HepG2 (cell line): ENCODE data around the gene TRDMT1. TPM values are rescaled to one million over a fixed set of nuclear protein-coding genes. Genes with fewer than 3 reads are reported as not detected.

Experiments
- ATAC-seq: fragments of 200-7000 bp; cut with Tn5 transposase; 3 replicates; pipeline ENCODE4 v1.9.1; 2020; ENCODE audit warnings: mild to moderate bottlenecking, moderate library complexity
- BruUV-seq: library from RNA; stranded (reverse); fragments of 400-500 nt; replicated peaks from 2 replicates; lab custom pipeline; 2021; lab: Mats Ljungman, UMichigan
- CTCF ChIA-PET: fragments of 300-600 bp; formaldehyde crosslinking; extraction: SDS; loops from one replicate; lab custom pipeline; 2021; ENCODE audit warnings: low total read pairs, inconsistent platforms, low intra/inter-chr PET ratio; lab: Yijun Ruan, JAX
- POLR2A ChIA-PET: fragments of 350-600 bp; sonication (Branson Sonifier 250); formaldehyde crosslinking; loops from one replicate; lab custom pipeline; 2020; ENCODE audit warnings: antibody characterized with exemption, inconsistent platforms; lab: Yijun Ruan, JAX
- DNase-seq: peaks from one replicate; pipeline ENCODE4 v3.0.0-alpha.2; 2015; ENCODE audit warnings: low spot score
- FAIRE-seq: peaks from 3 replicates; lab custom pipeline; 2011; peaks lifted over from hg19 to GRCh38; lab: Jason Lieb, UNC
- H2AFZ ChIP-seq: one replicate; pipeline ENCODE4 v1.6.1; 2011; ENCODE audit warnings: low read length, inconsistent platforms
- H3K27ac ChIP-seq: fragments of 300-600 bp; 3 replicates; pipeline ENCODE4 v1.8.0; 2011; ENCODE audit warnings: mixed run types, mild to moderate bottlenecking, mixed read lengths, low read length, inconsistent platforms; ENCODE audit not compliant: insufficient read depth; ENCODE audit errors: extremely low read length
- H3K27me3 ChIP-seq, 2 experiments: fragments of 200-600 bp in 1 of 2; 2 replicates in 1 of 2; 3 replicates in 1 of 2; pipeline versions ENCODE4 v1.6.0 to v1.8.0; 2011; ENCODE audit warnings: low read length in 2 of 2, mild to moderate bottlenecking in 2 of 2, moderate library complexity in 2 of 2, inconsistent platforms in 1 of 2; ENCODE audit not compliant: insufficient read depth in 2 of 2, control insufficient read depth in 1 of 2
- H3K36me3 ChIP-seq, 2 experiments: fragments of 200-600 bp in 1 of 2; replicated peaks in 1 of 2; 2 replicates in 1 of 2; 3 replicates in 1 of 2; pipeline versions ENCODE4 v1.5.1 to v1.8.0; 2011; ENCODE audit warnings: low read length in 2 of 2, inconsistent platforms in 1 of 2; ENCODE audit not compliant: insufficient read depth in 2 of 2, control insufficient read depth in 1 of 2
- H3K4me1 ChIP-seq: 2 replicates; pipeline ENCODE4 v1.5.1; 2012; ENCODE audit warnings: low read length, inconsistent platforms; ENCODE audit not compliant: insufficient read depth
- H3K4me2 ChIP-seq: 2 replicates; pipeline ENCODE4 v1.6.0; 2011; ENCODE audit warnings: low read depth, low read length, inconsistent platforms
- H3K4me3 ChIP-seq, 3 experiments: fragments of 200-600 bp in 1 of 3; sonication (generic), shearing (Covaris generic) in 1 of 3; replicated peaks in 1 of 3; 2 replicates each; pipeline ENCODE4 v1.5.1; 2011 to 2016; ENCODE audit warnings: low read length in 3 of 3, inconsistent platforms in 2 of 3, low read depth in 2 of 3, mild to moderate bottlenecking in 2 of 3, control low read depth in 1 of 3, mixed read lengths in 1 of 3; ENCODE audit not compliant: insufficient read depth in 1 of 3
- H3K79me2 ChIP-seq: one replicate; pipeline ENCODE4 v1.6.1; 2011; ENCODE audit warnings: low read length, inconsistent platforms; ENCODE audit not compliant: insufficient read depth
- H3K9ac ChIP-seq: 2 replicates; pipeline ENCODE4 v1.6.0; 2011; ENCODE audit warnings: mild to moderate bottlenecking, low read depth, low read length, inconsistent platforms; ENCODE audit not compliant: insufficient read depth
- H3K9me3 ChIP-seq: 2 replicates; pipeline ENCODE4 v1.5.1; 2012; ENCODE audit warnings: mild to moderate bottlenecking, low read length
- H4K20me1 ChIP-seq: 2 replicates; pipeline ENCODE4 v1.6.0; 2011; ENCODE audit warnings: inconsistent platforms, mild to moderate bottlenecking, low read length, moderate library complexity; ENCODE audit not compliant: insufficient read depth
- AKNA ChIP-seq: sonication (generic); formaldehyde crosslinking; IDR thresholded peaks from 2 replicates; pipeline ENCODE4 v1.4.0; 2020; ENCODE audit warnings: missing genetic modification reagents, borderline replicate concordance
- FOXO4 ChIP-seq: sonication (generic); formaldehyde crosslinking; conservative IDR thresholded peaks from 2 replicates; pipeline ENCODE4 v1.8.1; 2023; ENCODE audit warnings: missing genetic modification reagents
- HDAC6 ChIP-seq: fragments of 200-600 bp; sonication (generic); IDR thresholded peaks from 2 replicates; pipeline ENCODE4 v1.7.0; 2017; ENCODE audit warnings: mild to moderate bottlenecking, antibody characterized with exemption, low read length, low read depth
- HOXA3 ChIP-seq: sonication (generic); formaldehyde crosslinking; IDR thresholded peaks from 2 replicates; pipeline ENCODE4 v1.5.0; 2020; ENCODE audit warnings: missing genetic modification reagents
- RBM22 ChIP-seq: fragments of 200-400 bp; formaldehyde crosslinking; optimal IDR thresholded peaks from 2 replicates; pipeline ENCODE3; 2017; ENCODE audit warnings: mild to moderate bottlenecking, low read length, moderate library complexity
- SIN3B ChIP-seq: fragments of 150-350 bp; IDR thresholded peaks from 2 replicates; pipeline ENCODE4 v1.6.1; 2014; ENCODE audit warnings: low read length
- TRAFD1 ChIP-seq: sonication (generic); formaldehyde crosslinking; IDR thresholded peaks from 2 replicates; pipeline ENCODE4 v1.5.1; 2020; ENCODE audit warnings: missing genetic modification reagents, mild to moderate bottlenecking, borderline replicate concordance
- ZBTB7A ChIP-seq: sonication (generic); formaldehyde crosslinking; IDR thresholded peaks from 2 replicates; pipeline ENCODE4 v1.8.0; 2022; ENCODE audit warnings: mild to moderate bottlenecking, missing genetic modification reagents
- ZBTB8A ChIP-seq: sonication (generic); formaldehyde crosslinking; IDR thresholded peaks from 2 replicates; pipeline ENCODE4 v1.4.0; 2020; ENCODE audit warnings: mild to moderate bottlenecking, low read depth, missing genetic modification reagents, borderline replicate concordance
- ZNF737 ChIP-seq: sonication (generic); formaldehyde crosslinking; IDR thresholded peaks from 2 replicates; pipeline ENCODE4 v1.5.0; 2020; ENCODE audit warnings: missing genetic modification reagents, mild to moderate bottlenecking, borderline replicate concordance
- WGBS: methylation state at CpG from one replicate; pipeline ENCODE4 v1.1.6; 2017; ENCODE audit warnings: low lambda C conversion rate; 5-methylcytosine and 5-hydroxymethylcytosine counted together
- in situ Hi-C: cut with HindIII; loops from 2 replicates; pipeline ENCODE4 v1.10.0; 2017; ENCODE audit warnings: low pct_unique_long_range_greater_than_20kb; ENCODE audit not compliant: extremely low pct_ligation_motif_present
- intact Hi-C: fragments of 100-400 bp; cut with micrococcal nuclease; formaldehyde crosslinking; loops from one replicate; pipeline ENCODE4 v1.10.0; 2022; ENCODE audit not compliant: unreplicated experiment
- polyA plus RNA-seq, 8 experiments: library from polyadenylated mRNA; depleted of rRNA in 3 of 8; stranded (reverse) in 7 of 8; unstranded in 1 of 8; fragments of >200 nt; fragmentation: Illumina TruSeq in 4 of 8; extraction: Trizol in 4 of 8; gene quantifications; 2 replicates each; pipeline versions ENCODE4 v1.2.1 to v1.2.3, GENCODE V29; 2011 to 2016; ENCODE audit warnings: low read depth in 4 of 8, missing spikeins in 1 of 8, mixed read lengths in 1 of 8; ENCODE audit not compliant: insufficient read depth in 1 of 8
- total RNA-seq, 5 experiments: library from RNA; depleted of rRNA; stranded (reverse); fragments of >200 nt; fragmentation: Illumina TruSeq; extraction: Trizol; gene quantifications; 2 replicates each; pipeline ENCODE4 v1.2.3, GENCODE V29; 2016; ENCODE audit warnings: low read depth in 1 of 5

TRDMT1 gene
- total and polyA plus RNA-seq, 2 of the 13 experiments (the other 11 are each of a cell fraction or from before 2014, with no cell fraction given), result 2.0 to 3.0 TPM

GRCh38 chr10:17236468-17237148, 35.1 kb upstream of the TRDMT1 start:
- Histone ChIP-seq H2AFZ (no peak overlapping the region), H3K9me3 (no peaks in the 10 kb centered on the region), H3K79me2 (no peaks in the 10 kb centered on the region), H3K9ac (no peak overlapping the region), H4K20me1 (no peaks in the 10 kb centered on the region), H3K27ac (no peak overlapping the region), H3K36me3 (no peaks in the 10 kb centered on the region)
- FAIRE-seq (no peak), DNase-seq (no peak), ATAC-seq (no peak)
- ChIA-PET CTCF (no interaction called here), POLR2A (no interaction called here)
- BruUV-seq, result no TSS peak
- WGBS, result 24% methylated on average over 1 of the region's 1 CpG
- intact Hi-C loops, result no loop called here
- in situ Hi-C loops, result loop anchor here (25.0 kb wide), 1 partner anchor 1374 kb away; the partner anchor contains the start of gene MINDY3
- TF ChIP-seq HOXA3 (CRISPR knock-in tag), result no peak
- no peak for TF ChIP-seq HDAC6
- no peak for TF ChIP-seq SIN3B
- TF ChIP-seq FOXO4 (CRISPR knock-in tag), result no peak
- no peak for TF ChIP-seq TRAFD1 (CRISPR knock-in tag)
- TF ChIP-seq RBM22, result no peak
- TF ChIP-seq ZNF737, result no peak
- TF ChIP-seq ZBTB7A, result no peak
- no peak for TF ChIP-seq ZBTB8A
- no peak for TF ChIP-seq AKNA
- TF ChIP-seq, all 625 proteins: peak for 0
- H3K4me2 ChIP-seq, result no peak overlapping the region
- H3K4me1 ChIP-seq, result 0 out of 2 replicates have a peak, but pooled peaks cover 2% of the 10 kb centered on the region
- no peak overlapping the region for H3K4me3 ChIP-seq
- no peaks in the 10 kb centered on the region for H3K27me3 ChIP-seq
